CD4-positive, alpha-beta T cell (primary cell): ENCODE measurements around the gene HOXC9. TPM values are rescaled to one million over a fixed set of nuclear protein-coding genes. Genes with fewer than 3 reads are reported as not detected.
"Not testable (repeated sequence)": the region's sequence is repeated elsewhere in the genome, so short reads cannot be mapped to it uniquely, and the experiment has no call there.

Experiments
- ATAC-seq: fragments of 200-7000 bp; cut with Tn5 transposase; one replicate; pipeline ENCODE4 v1.10.0; 2022; ENCODE audit warnings: mild to moderate bottlenecking; ENCODE audit not compliant: poor library complexity
- CTCF ChIA-PET: fragments of 350-600 bp; sonication (Branson Sonifier 250); formaldehyde crosslinking; loops from one replicate; lab custom pipeline; 2021; ENCODE audit warnings: antibody characterized with exemption, inconsistent platforms; lab: Charles Lee
- POLR2A ChIA-PET: fragments of 350-600 bp; sonication (Branson Sonifier 250); formaldehyde crosslinking; loops from one replicate; lab custom pipeline; 2021; ENCODE audit warnings: antibody characterized with exemption, inconsistent platforms; lab: Charles Lee
- DNase-seq, 14 experiments: peaks; one replicate each; pipeline ENCODE4 v3.0.0-alpha.2; 2013 to 2020; ENCODE audit warnings: mixed read lengths in 2 of 14
- H3K27ac ChIP-seq, 2 donors: one replicate each; pipeline versions ENCODE4 v1.5.1 to v1.7.0; 2013; ENCODE audit warnings: low read length in 2 of 2, low read depth in 1 of 2, mild to moderate bottlenecking in 1 of 2
- H3K27me3 ChIP-seq, 2 experiments: 1 replicate in 1 of 2; 2 replicates in 1 of 2; pipeline versions ENCODE4 v1.6.1 to v1.7.0; 2013; ENCODE audit warnings: low read length in 2 of 2, control low read depth in 1 of 2, mild to moderate bottlenecking in 1 of 2, moderate library complexity in 1 of 2; ENCODE audit not compliant: insufficient read depth in 2 of 2, control insufficient read depth in 1 of 2
- H3K36me3 ChIP-seq: one replicate; pipeline ENCODE4 v1.6.1; 2013; ENCODE audit warnings: low read length, control low read depth; ENCODE audit not compliant: insufficient read depth
- H3K4me1 ChIP-seq: one replicate; pipeline ENCODE4 v1.6.1; 2013; ENCODE audit warnings: low read length, control low read depth; ENCODE audit not compliant: insufficient read depth
- H3K4me3 ChIP-seq: one replicate; pipeline ENCODE4 v1.5.1; 2013; ENCODE audit warnings: mild to moderate bottlenecking, low read length, moderate library complexity
- H3K9me3 ChIP-seq, 2 experiments: 1 replicate in 1 of 2; 2 replicates in 1 of 2; pipeline versions ENCODE4 v1.6.1 to v1.7.0; 2013; ENCODE audit warnings: low read length in 2 of 2, mild to moderate bottlenecking in 2 of 2, control low read depth in 1 of 2, moderate library complexity in 1 of 2; ENCODE audit not compliant: control insufficient read depth in 1 of 2, insufficient read depth in 1 of 2
- H3K27ac Mint-ChIP-seq: one replicate; pipeline ENCODE4 v1.8.0; 2020; ENCODE audit warnings: mixed read lengths
- H3K27me3 Mint-ChIP-seq: one replicate; pipeline ENCODE4 v1.8.0; 2021; ENCODE audit warnings: mixed read lengths
- H3K36me3 Mint-ChIP-seq: one replicate; pipeline ENCODE4 v1.8.0; 2021; ENCODE audit warnings: low read depth, mixed read lengths
- H3K4me1 Mint-ChIP-seq: one replicate; pipeline ENCODE4 v1.8.0; 2021; ENCODE audit warnings: low read depth, mixed read lengths
- H3K4me3 Mint-ChIP-seq: one replicate; pipeline ENCODE4 v1.8.0; 2020; ENCODE audit warnings: mild to moderate bottlenecking, mixed read lengths
- H3K9me3 Mint-ChIP-seq: one replicate; pipeline ENCODE4 v1.8.0; 2020; ENCODE audit warnings: mixed read lengths
- CTCF ChIP-seq: fragments of 200-600 bp; IDR thresholded peaks from one replicate; pipeline ENCODE4 v1.8.0; 2022; ENCODE audit warnings: antibody characterized with exemption, mild to moderate bottlenecking
- intact Hi-C, 2 experiments: fragments of 100-400 bp; cut with DNase I in 1 of 2; cut with micrococcal nuclease in 1 of 2; formaldehyde crosslinking; loops; one replicate each; pipeline versions ENCODE4 v1.15.1 to v1.9.0; 2023 to 2025; cut with DNase I, micrococcal nuclease
- total RNA-seq, 174 experiments: library from RNA in 2 of 174; stranded (reverse) in 2 of 174; gene quantifications; one replicate each; pipeline ENCODE4 v1.2.3 and lab custom pipeline; 2021 to 2026

The HOXC9 gene
- total RNA-seq, 2 experiments from 2014 or later = not detected

GRCh38 chr12:54040648-54041047, 40.7 kb downstream of the HOXC9 start:
- Histone ChIP-seq H3K4me1 (no peaks in the 10 kb centered on the region), H3K4me3 (no peak overlapping the region), H3K27ac (no peak overlapping the region), H3K36me3 (no peaks in the 10 kb centered on the region), H3K9me3 (peaks cover 0 to 3% of the 10 kb centered on the region in 2 experiments), H3K27me3 (peaks cover 81 to 94% of the 10 kb centered on the region in 2 experiments)
- H3K4me3 Mint-ChIP-seq = no peak overlapping the region
- H3K27me3 Mint-ChIP-seq = peaks cover 97% of the 10 kb centered on the region
- no peak for TF ChIP-seq CTCF
- CTCF ChIA-PET = interaction anchor here (0.8 to 0.9 kb wide), 2 partner anchors 13 to 161 kb away, joined by 3 read pairs; no protein-coding TSS in a partner anchor
- no peak for DNase-seq
- peaks cover 7% of the 10 kb centered on the region for H3K4me1 Mint-ChIP-seq
- no peaks in the 10 kb centered on the region for H3K36me3 Mint-ChIP-seq
- H3K9me3 Mint-ChIP-seq = no peaks in the 10 kb centered on the region
- intact Hi-C loops = no loop called here
- POLR2A ChIA-PET = no interaction called here
- no peak for ATAC-seq
- H3K27ac Mint-ChIP-seq = no peak overlapping the region

- Histone ChIP-seq H3K27ac (no peak overlapping the region), H3K36me3 (no peaks in the 10 kb centered on the region), H3K4me1 (no peaks in the 10 kb centered on the region), H3K9me3 (peaks cover 0 to 7% of the 10 kb centered on the region in 2 experiments), H3K4me3 (no peak overlapping the region), H3K27me3 (peaks cover 83 to 94% of the 10 kb centered on the region in 2 experiments)
- Mint-ChIP-seq H3K4me1 (peaks cover 7% of the 10 kb centered on the region), H3K27me3 (peaks cover 97% of the 10 kb centered on the region), H3K4me3 (no peak overlapping the region), H3K27ac (no peak overlapping the region), H3K9me3 (no peaks in the 10 kb centered on the region), H3K36me3 (no peaks in the 10 kb centered on the region)
- POLR2A ChIA-PET = no interaction called here
- ATAC-seq (no peak), DNase-seq (no peak)
- CTCF ChIA-PET = interaction anchor here (0.9 kb wide), 1 partner anchor 160 kb away, joined by 3 read pairs; no protein-coding TSS in a partner anchor
- TF ChIP-seq CTCF = no peak
- intact Hi-C loops = no loop called here
Observed at GRCh38 chr12:54041097-54041690, 41.2 kb downstream of the HOXC9 start.

- H3K36me3 ChIP-seq, H3K4me1 Mint-ChIP-seq, H3K4me3 ChIP-seq, H3K4me3 Mint-ChIP-seq, ATAC-seq, DNase-seq, POLR2A ChIA-PET, H3K9me3 Mint-ChIP-seq, intact Hi-C loops, H3K36me3 Mint-ChIP-seq, CTCF ChIA-PET, H3K27ac ChIP-seq, H3K27ac Mint-ChIP-seq, H3K4me1 ChIP-seq, H3K9me3 ChIP-seq: not testable (repeated sequence)
- H3K27me3 ChIP-seq = peaks cover 84 to 94% of the 10 kb centered on the region in 2 experiments
- H3K27me3 Mint-ChIP-seq = peaks cover 97% of the 10 kb centered on the region
Observed at GRCh38 chr12:54042033-54042432, 42.1 kb downstream of the HOXC9 start.
